GM12874 (cell line): ENCODE measurements around the gene DYNC1H1.

ENCODE experiments used
- CTCF ChIP-seq: IDR thresholded peaks from 2 replicates; pipeline ENCODE4 v1.5.1; 2011; ENCODE audit warnings: low read depth, mild to moderate bottlenecking, control low read depth, low read length, moderate library complexity; ENCODE audit not compliant: insufficient read depth

The DYNC1H1 gene

GRCh38 chr14:102105369-102105768, 141.0 kb downstream of the DYNC1H1 start:
- no peak for TF ChIP-seq CTCF
